H9 (cell line): ENCODE measurements around the gene SDK2. TPM values are rescaled to one million over a fixed set of nuclear protein-coding genes. Genes with fewer than 3 reads are reported as not detected.

ENCODE experiments used
- DNase-seq: peaks from one replicate; pipeline ENCODE4 v3.0.0-alpha.2; 2017
- H2AFZ ChIP-seq: one replicate; pipeline ENCODE4 v1.6.1; 2013; ENCODE audit warnings: mild to moderate bottlenecking, low read length, control low read depth, moderate library complexity
- H2AK5ac ChIP-seq: 2 replicates; pipeline ENCODE4 v1.6.1; 2013; ENCODE audit warnings: low read length, control low read depth, mixed read lengths; ENCODE audit not compliant: insufficient read length
- H2BK120ac ChIP-seq: one replicate; pipeline ENCODE4 v1.6.1; 2013; ENCODE audit warnings: low read depth, mild to moderate bottlenecking, low read length, control low read depth, inconsistent platforms; ENCODE audit not compliant: poor library complexity, severe bottlenecking
- H2BK12ac ChIP-seq: 2 replicates; pipeline ENCODE4 v1.6.1; 2013; ENCODE audit warnings: low read length, control low read depth, mixed read lengths, low read depth; ENCODE audit not compliant: insufficient read length
- H2BK15ac ChIP-seq: 2 replicates; pipeline ENCODE4 v1.6.1; 2013; ENCODE audit warnings: low read depth, low read length, control low read depth
- H2BK20ac ChIP-seq: one replicate; pipeline ENCODE4 v1.6.1; 2013; ENCODE audit warnings: low read depth, mild to moderate bottlenecking, low read length, control low read depth, inconsistent platforms; ENCODE audit not compliant: poor library complexity, severe bottlenecking
- H2BK5ac ChIP-seq: 2 replicates; pipeline ENCODE4 v1.6.1; 2013; ENCODE audit warnings: low read length, control low read depth, mixed read lengths; ENCODE audit not compliant: insufficient read length
- H3K14ac ChIP-seq: 2 replicates; pipeline ENCODE4 v1.6.1; 2013; ENCODE audit warnings: low read length, control low read depth; ENCODE audit not compliant: insufficient read depth
- H3K18ac ChIP-seq: 2 replicates; pipeline ENCODE4 v1.6.1; 2013; ENCODE audit warnings: low read depth, mild to moderate bottlenecking, mixed read lengths, low read length, control low read depth; ENCODE audit not compliant: insufficient read length
- H3K23ac ChIP-seq: 2 replicates; pipeline ENCODE4 v1.6.1; 2013; ENCODE audit warnings: low read length, control low read depth, mixed read lengths, low read depth; ENCODE audit not compliant: insufficient read length
- H3K23me2 ChIP-seq: 2 replicates; pipeline ENCODE4 v1.6.1; 2013; ENCODE audit warnings: low read depth, mild to moderate bottlenecking, mixed read lengths, low read length, control low read depth; ENCODE audit not compliant: insufficient read length, poor library complexity, severe bottlenecking
- H3K27ac ChIP-seq: 2 replicates; pipeline ENCODE4 v1.5.1; 2013; ENCODE audit warnings: low read length, control low read depth, mixed read lengths, low read depth; ENCODE audit not compliant: insufficient read length
- H3K27me3 ChIP-seq: 2 replicates; pipeline ENCODE4 v1.6.1; 2013; ENCODE audit warnings: low read length, control low read depth, inconsistent platforms; ENCODE audit not compliant: insufficient read depth
- H3K4ac ChIP-seq: 2 replicates; pipeline ENCODE4 v1.6.1; 2013; ENCODE audit warnings: low read depth, mild to moderate bottlenecking, control low read depth, inconsistent platforms, low read length, moderate library complexity
- H3K4me1 ChIP-seq: 2 replicates; pipeline ENCODE4 v1.6.1; 2013; ENCODE audit warnings: low read length, control low read depth, inconsistent platforms; ENCODE audit not compliant: insufficient read depth
- H3K4me2 ChIP-seq: 2 replicates; pipeline ENCODE4 v1.6.1; 2013; ENCODE audit warnings: low read length, control low read depth, mixed read lengths; ENCODE audit not compliant: insufficient read length, insufficient read depth
- H3K56ac ChIP-seq: 2 replicates; pipeline ENCODE4 v1.6.1; 2013; ENCODE audit warnings: low read depth, mild to moderate bottlenecking, mixed read lengths, low read length, control low read depth; ENCODE audit not compliant: insufficient read length
- H3K79me1 ChIP-seq: 2 replicates; pipeline ENCODE4 v1.6.1; 2013; ENCODE audit warnings: low read depth, mild to moderate bottlenecking, moderate library complexity, low read length, control low read depth, inconsistent platforms; ENCODE audit not compliant: insufficient read depth, poor library complexity, severe bottlenecking
- H3K79me2 ChIP-seq: 2 replicates; pipeline ENCODE4 v1.6.1; 2013; ENCODE audit warnings: low read length, control low read depth, inconsistent platforms; ENCODE audit not compliant: insufficient read depth
- H3K9ac ChIP-seq: 2 replicates; pipeline ENCODE4 v1.6.1; 2013; ENCODE audit warnings: low read length, control low read depth, mixed read lengths; ENCODE audit not compliant: insufficient read length; ENCODE audit errors: extremely low read depth
- H3K9me3 ChIP-seq: one replicate; pipeline ENCODE4 v1.6.1; 2013; ENCODE audit warnings: low read depth, low read length, inconsistent platforms; ENCODE audit not compliant: control insufficient read depth
- H3T11ph ChIP-seq: one replicate; pipeline ENCODE4 v1.6.1; 2013; ENCODE audit warnings: mild to moderate bottlenecking, low read length, control low read depth, inconsistent platforms
- H4K20me1 ChIP-seq: one replicate; pipeline ENCODE4 v1.6.1; 2013; ENCODE audit not compliant: control insufficient read depth, insufficient read length, insufficient read depth
- H4K5ac ChIP-seq: 2 replicates; pipeline ENCODE4 v1.6.1; 2013; ENCODE audit warnings: low read depth, mild to moderate bottlenecking, mixed read lengths, low read length, control low read depth; ENCODE audit not compliant: insufficient read length
- H4K8ac ChIP-seq: replicated peaks from 2 replicates; pipeline ENCODE4 v1.6.1; 2013; ENCODE audit warnings: low read length, control low read depth, mixed read lengths, low read depth; ENCODE audit not compliant: insufficient read length
- H4K91ac ChIP-seq: 2 replicates; pipeline ENCODE4 v1.6.1; 2013; ENCODE audit warnings: low read depth, mild to moderate bottlenecking, moderate library complexity, mixed read lengths, low read length, control low read depth; ENCODE audit not compliant: insufficient read length
- H3K27ac Mint-ChIP-seq, 3 experiments: 2 replicates in 2 of 3; 3 replicates in 1 of 3; pipeline ENCODE4 v1.8.0; 2020 to 2021; ENCODE audit warnings: mixed read lengths in 3 of 3, mild to moderate bottlenecking in 1 of 3, moderate library complexity in 1 of 3
- H3K27me3 Mint-ChIP-seq: 2 replicates; pipeline ENCODE4 v1.8.0; 2021; ENCODE audit warnings: low read depth, mild to moderate bottlenecking, moderate library complexity, mixed read lengths
- H3K36me3 Mint-ChIP-seq, 3 experiments: 2 replicates in 2 of 3; 3 replicates in 1 of 3; pipeline ENCODE4 v1.8.0; 2020 to 2021; ENCODE audit warnings: low read depth in 3 of 3, mixed read lengths in 3 of 3; ENCODE audit not compliant: insufficient read depth in 1 of 3
- H3K4me1 Mint-ChIP-seq, 2 experiments: 2 replicates each; pipeline ENCODE4 v1.8.0; 2020; ENCODE audit warnings: mixed read lengths in 2 of 2
- H3K4me3 Mint-ChIP-seq, 2 experiments: 2 replicates in 1 of 2; 3 replicates in 1 of 2; pipeline ENCODE4 v1.8.0; 2020 to 2021; ENCODE audit warnings: mild to moderate bottlenecking in 2 of 2, mixed read lengths in 2 of 2, moderate library complexity in 1 of 2
- H3K9me3 Mint-ChIP-seq, 2 experiments: 2 replicates in 1 of 2; 3 replicates in 1 of 2; pipeline ENCODE4 v1.8.0; 2020; ENCODE audit warnings: mild to moderate bottlenecking in 2 of 2, mixed read lengths in 2 of 2, moderate library complexity in 1 of 2
- CTCF ChIP-seq: fragments of 200-600 bp; sonication (generic); conservative IDR thresholded peaks from 3 replicates; pipeline ENCODE4 v1.8.0; 2021; ENCODE audit warnings: antibody characterized with exemption, mild to moderate bottlenecking
- WGBS: extraction: QIAGEN DNeasy Blood & Tissue Kit; methylation state at CpG from one replicate; pipeline ENCODE4 v1.1.7; 2013; ENCODE audit warnings: missing lambda C conversion rate, low lambda C conversion rate, mixed read lengths; ENCODE audit not compliant: insufficient read length; ENCODE audit errors: extremely low coverage; 5-methylcytosine and 5-hydroxymethylcytosine counted together
- total RNA-seq: library from RNA; stranded (reverse); gene quantifications from 2 replicates; pipeline ENCODE4 v1.2.1, GENCODE V29; 2021

The SDK2 gene
- total RNA-seq, 1 experiment from 2014 or later = 9.1 TPM

DNA sequence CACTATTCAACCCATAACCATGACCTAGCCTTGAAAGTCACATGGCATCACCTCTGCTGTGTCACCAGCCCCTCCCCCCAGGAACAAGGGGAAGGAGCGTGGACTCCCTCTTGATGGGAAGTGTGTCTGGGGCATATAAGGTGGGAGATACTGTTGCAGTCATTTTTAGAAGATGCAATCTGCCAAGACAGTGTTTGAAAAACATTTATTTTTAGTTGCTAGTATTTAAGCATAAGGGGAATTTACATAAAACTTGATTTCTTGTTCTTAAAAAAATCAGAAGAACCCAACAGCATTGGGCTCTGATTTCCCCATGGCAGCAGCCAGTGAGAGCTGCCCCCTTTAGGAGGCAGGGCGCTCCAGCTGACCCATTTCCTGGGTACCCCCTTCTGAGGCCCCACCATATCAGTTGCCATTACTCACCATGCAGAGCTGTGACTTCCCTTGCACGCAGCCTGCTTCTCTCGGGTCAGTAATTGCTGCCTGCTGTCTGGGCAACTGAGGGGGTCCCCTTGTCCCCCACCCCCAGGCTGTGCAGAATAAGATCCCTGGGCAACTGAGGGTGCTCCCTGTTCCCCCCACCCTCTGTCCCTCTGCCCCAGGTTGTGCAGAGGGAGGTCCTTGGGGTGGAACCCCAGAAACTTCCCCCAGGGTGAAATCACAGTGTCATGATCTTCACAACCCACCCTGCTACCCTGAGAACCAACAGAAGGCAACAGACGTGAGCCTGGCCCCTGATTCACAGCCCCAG is 320.7 kb downstream of the SDK2 start:
- H3K18ac ChIP-seq = no peak overlapping the region
- no peak overlapping the region for H2BK120ac ChIP-seq
- Mint-ChIP-seq H3K27me3 (peaks cover 6% of the 10 kb centered on the region), H3K4me1 (peaks cover 25 to 26% of the 10 kb centered on the region in 2 experiments), H3K27ac (0 out of 7 replicates have a peak overlapping the region, but pooled peaks of 1 of the 3 experiments have one; percentile 34), H3K4me3 (no peak overlapping the region; a peak in 1 of 5 replicates), H3K36me3 (no peaks in the 10 kb centered on the region), H3K9me3 (no peaks in the 10 kb centered on the region)
- no peak for DNase-seq
- H3K9ac ChIP-seq = no peak overlapping the region
- H3K79me1 ChIP-seq = no peaks in the 10 kb centered on the region
- H4K20me1 ChIP-seq = no peaks in the 10 kb centered on the region
- H3K23ac ChIP-seq = no peak overlapping the region
- H4K5ac ChIP-seq = no peak overlapping the region
- no peaks in the 10 kb centered on the region for H3K9me3 ChIP-seq
- H3K4me1 ChIP-seq = peaks cover 8% of the 10 kb centered on the region; the same call in 1 of the 2 replicates
- H2BK15ac ChIP-seq = no peak overlapping the region
- H3K79me2 ChIP-seq = no peaks in the 10 kb centered on the region
- no peak for TF ChIP-seq CTCF
- H2BK12ac ChIP-seq = no peak overlapping the region
- no peak overlapping the region for H4K91ac ChIP-seq
- no peaks in the 10 kb centered on the region for H3K27me3 ChIP-seq
- no peak overlapping the region for H3K56ac ChIP-seq
- H3K4me2 ChIP-seq = no peak overlapping the region
- no peaks in the 10 kb centered on the region for H3K23me2 ChIP-seq
- no peak overlapping the region for H3T11ph ChIP-seq
- H3K4ac ChIP-seq = no peak overlapping the region
- no peak overlapping the region for H2BK5ac ChIP-seq
- no peak overlapping the region for H2AK5ac ChIP-seq
- no peak overlapping the region for H2AFZ ChIP-seq
- H4K8ac ChIP-seq = no peak overlapping the region
- H2BK20ac ChIP-seq = no peak overlapping the region
- no CpG with 5 or more reads among the region's 5 CpGs for WGBS
- H3K14ac ChIP-seq = no peak overlapping the region; the same call in 1 of the 2 replicates
- H3K27ac ChIP-seq = no peak overlapping the region
